ENCODE data around the gene SNCA. TPM values are rescaled to one million over a fixed set of nuclear protein-coding genes. Genes with fewer than 3 reads are reported as not detected.

SNCA gene
- total RNA-seq, 4 donors from 2014 or later, result 2.2 to 7.8 (median 4.0) TPM

GRCh38 chr4:89752932-89753598 is 83.9 kb downstream of the SNCA start:
- no peak for DNase-seq
- H3K27ac ChIP-seq, result peak overlapping the region; percentile 1 to 56 (median 31)
- no peak overlapping the region for H3K4me3 ChIP-seq
- no peaks in the 10 kb centered on the region for H3K27me3 ChIP-seq
- in situ Hi-C loops (cut with MboI; ENCODE audit: low pct_ligation_motif_present in 1 of 4, low pct_unique_long_range_greater_than_20kb in 1 of 4, low sequenced_read_pairs in 3 of 4), result no loop called here
- H3K9me3 ChIP-seq, result no peaks in the 10 kb centered on the region
- 27 to 38% methylated on average over 6 to 7 of the region's 7 CpGs for WGBS, 2 donors (ENCODE audit: low coverage in 1 of 2)
- intact Hi-C loops (cut with DNase I; ENCODE audit: low total_unique reads), result no loop called here
- TF ChIP-seq POLR2AphosphoS5 (IDR thresholded peaks at IDR 0.05) (peak in 2 of 3 donors; percentile 9 to 21), EP300 (IDR thresholded peaks at IDR 0.05; ENCODE audit: low read depth) (no peak)
- no peaks in the 10 kb centered on the region for H3K36me3 ChIP-seq
- H3K4me1 ChIP-seq, result peaks cover 0 to 10% (median 0%) of the 10 kb centered on the region in 4 donors

GRCh38 chr4:89751416-89751815 is 85.5 kb downstream of the SNCA start:
- H3K36me3 ChIP-seq, result no peaks in the 10 kb centered on the region
- H3K4me3 ChIP-seq, result no peak overlapping the region
- no peaks in the 10 kb centered on the region for H3K27me3 ChIP-seq
- 77 to 82% methylated on average over 5 of the region's 5 CpGs for WGBS, 2 donors (ENCODE audit: low coverage in 1 of 2)
- in situ Hi-C loops (cut with MboI; ENCODE audit: low pct_ligation_motif_present in 1 of 4, low pct_unique_long_range_greater_than_20kb in 1 of 4, low sequenced_read_pairs in 3 of 4) (no loop called here), intact Hi-C loops (cut with DNase I; ENCODE audit: low total_unique reads) (no loop called here)
- no peaks in the 10 kb centered on the region for H3K9me3 ChIP-seq
- no peak for DNase-seq
- H3K27ac ChIP-seq, result no peak overlapping the region
- TF ChIP-seq CTCF (IDR thresholded peaks at IDR 0.05), result no peak
- no peak for TF ChIP-seq POLR2AphosphoS5 (IDR thresholded peaks at IDR 0.05)
- TF ChIP-seq POLR2A (IDR thresholded peaks at IDR 0.05), result no peak
- no peak for TF ChIP-seq EP300 (IDR thresholded peaks at IDR 0.05; ENCODE audit: low read depth)
- H3K4me1 ChIP-seq, result peaks cover 0 to 10% (median 0%) of the 10 kb centered on the region in 4 donors

- TF ChIP-seq POLR2AphosphoS5 (IDR thresholded peaks at IDR 0.05) (no peak), CTCF (IDR thresholded peaks at IDR 0.05) (no peak), POLR2A (IDR thresholded peaks at IDR 0.05) (no peak), EP300 (IDR thresholded peaks at IDR 0.05; ENCODE audit: low read depth) (no peak)
- no peak overlapping the region for H3K27ac ChIP-seq
- H3K4me1 ChIP-seq, result no peaks in the 10 kb centered on the region
Measured at GRCh38 chr4:89746377-89746776, 90.6 kb downstream of the SNCA start.

GRCh38 chr4:89745708-89746107 is 91.3 kb downstream of the SNCA start:
- H3K27ac ChIP-seq, result no peak overlapping the region

More at GRCh38 chr4:89746377-89746776, 90.6 kb downstream of the SNCA start:
- Histone ChIP-seq H3K9me3 (no peaks in the 10 kb centered on the region), H3K4me3 (no peak overlapping the region), H3K27me3 (no peaks in the 10 kb centered on the region), H3K36me3 (no peaks in the 10 kb centered on the region)
- intact Hi-C loops (cut with DNase I; ENCODE audit: low total_unique reads), result no loop called here
- in situ Hi-C loops (cut with MboI; ENCODE audit: low pct_ligation_motif_present in 1 of 4, low pct_unique_long_range_greater_than_20kb in 1 of 4, low sequenced_read_pairs in 3 of 4), result no loop called here
- no peak for DNase-seq
- WGBS, 2 donors (ENCODE audit: low coverage in 1 of 2), result 79 to 100% methylated on average over 1 of the region's 1 CpG

More at GRCh38 chr4:89745708-89746107, 91.3 kb downstream of the SNCA start:
- intact Hi-C loops (cut with DNase I; ENCODE audit: low total_unique reads), result no loop called here
- H3K4me1 ChIP-seq, result no peaks in the 10 kb centered on the region
- WGBS, 2 donors (ENCODE audit: low coverage in 1 of 2), result 89 to 92% methylated on average over 1 of the region's 1 CpG
- H3K9me3 ChIP-seq, result no peaks in the 10 kb centered on the region
- H3K27me3 ChIP-seq, result no peaks in the 10 kb centered on the region
- no peak for TF ChIP-seq POLR2A (IDR thresholded peaks at IDR 0.05)
- TF ChIP-seq CTCF (IDR thresholded peaks at IDR 0.05), result no peak
- no peak for TF ChIP-seq POLR2AphosphoS5 (IDR thresholded peaks at IDR 0.05)
- no peak for TF ChIP-seq EP300 (IDR thresholded peaks at IDR 0.05; ENCODE audit: low read depth)
- no peak for DNase-seq
- in situ Hi-C loops (cut with MboI; ENCODE audit: low pct_ligation_motif_present in 1 of 4, low pct_unique_long_range_greater_than_20kb in 1 of 4, low sequenced_read_pairs in 3 of 4), result no loop called here
- no peaks in the 10 kb centered on the region for H3K36me3 ChIP-seq
- no peak overlapping the region for H3K4me3 ChIP-seq

Measured in transverse colon (tissue), 4 donors.